ES-I3 (cell line): ENCODE measurements around the gene SEMA3E.

Source experiments
- H3K36me3 ChIP-seq: 2 replicates; pipeline ENCODE4 v1.6.1; 2013; ENCODE audit warnings: mild to moderate bottlenecking, low read length, control low read depth, moderate library complexity; ENCODE audit not compliant: insufficient read depth
- H3K4me1 ChIP-seq: 2 replicates; pipeline ENCODE4 v1.6.1; 2013; ENCODE audit warnings: mild to moderate bottlenecking, control low read depth, low read length; ENCODE audit not compliant: insufficient read depth
- H3K9ac ChIP-seq: 2 replicates; pipeline ENCODE4 v1.6.1; 2013; ENCODE audit warnings: low read depth, mild to moderate bottlenecking, low read length, moderate library complexity
- H3K9me3 ChIP-seq: 2 replicates; pipeline ENCODE4 v1.6.1; 2013; ENCODE audit warnings: mild to moderate bottlenecking, low read length, moderate library complexity; ENCODE audit not compliant: control insufficient read depth, insufficient read depth

The SEMA3E gene

DNA sequence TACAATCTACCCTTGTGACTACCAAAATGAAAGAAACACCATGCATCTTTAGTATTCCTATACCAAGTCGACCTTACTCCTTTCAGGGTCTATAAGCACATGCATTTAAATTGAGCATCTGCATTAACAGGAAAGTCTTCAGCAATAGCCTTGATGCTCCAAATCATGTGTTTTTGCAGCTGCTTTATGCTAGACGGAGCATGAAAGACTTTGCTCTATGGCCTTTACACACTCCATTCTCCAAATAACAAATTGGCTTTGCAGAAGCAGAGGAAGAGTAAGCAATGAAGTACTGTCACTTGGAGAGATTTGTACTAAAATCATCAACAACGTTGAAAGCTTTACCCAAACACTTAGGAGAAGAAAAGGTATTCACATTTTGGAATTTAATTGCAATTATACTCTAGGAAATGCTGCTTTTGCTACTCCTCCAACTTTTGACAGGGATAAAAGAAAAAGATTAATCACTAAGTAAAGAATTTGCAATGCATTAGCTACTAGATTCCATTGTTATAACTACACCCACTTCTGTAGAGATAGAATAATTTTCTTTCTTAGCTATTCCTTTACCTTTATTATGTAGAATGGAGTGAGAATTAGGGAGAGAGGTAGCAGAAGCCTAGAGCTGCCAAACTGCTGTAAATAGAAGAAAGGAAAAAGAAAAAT is 131.8 kb downstream of the SEMA3E start:
- H3K4me1 ChIP-seq, result peaks cover 25% of the 10 kb centered on the region
- H3K9ac ChIP-seq, result no peak overlapping the region
- no peaks in the 10 kb centered on the region for H3K36me3 ChIP-seq
- H3K9me3 ChIP-seq, result no peaks in the 10 kb centered on the region

DNA sequence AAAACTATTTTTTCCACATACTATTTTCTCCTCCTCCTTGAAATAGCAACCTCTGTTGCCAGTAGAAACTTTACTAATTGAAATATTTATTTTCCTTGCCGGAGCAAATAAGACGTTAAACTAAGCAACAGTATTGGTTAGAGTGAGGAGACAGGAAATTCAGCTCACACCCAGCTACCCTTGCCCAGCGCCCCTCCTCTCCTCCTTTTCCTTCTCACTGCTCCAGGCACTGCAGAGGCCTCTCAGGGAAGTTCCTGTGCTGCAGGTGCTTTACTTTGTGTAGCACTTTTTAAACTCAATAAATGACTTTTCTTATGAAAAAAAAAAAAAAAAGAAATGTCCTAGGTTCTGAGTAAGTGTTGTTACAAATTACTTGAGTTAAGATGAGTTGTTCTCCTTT is 134.0 kb downstream of the SEMA3E start:
- Histone ChIP-seq H3K36me3 (no peaks in the 10 kb centered on the region), H3K4me1 (peaks cover 26% of the 10 kb centered on the region), H3K9me3 (no peaks in the 10 kb centered on the region), H3K9ac (no peak overlapping the region)

GRCh38 chr7:83509255-83510021 is 139.5 kb downstream of the SEMA3E start:
- no peaks in the 10 kb centered on the region for H3K9me3 ChIP-seq
- no peak overlapping the region for H3K9ac ChIP-seq
- no peaks in the 10 kb centered on the region for H3K36me3 ChIP-seq
- peaks cover 14% of the 10 kb centered on the region for H3K4me1 ChIP-seq

- Histone ChIP-seq H3K4me1 (no peaks in the 10 kb centered on the region), H3K36me3 (no peaks in the 10 kb centered on the region), H3K9ac (no peak overlapping the region), H3K9me3 (no peaks in the 10 kb centered on the region)
These were observed 144.6 kb downstream of the SEMA3E start for GRCh38 chr7:83504330-83504729.

GRCh38 chr7:83502636-83503035 is 146.3 kb downstream of the SEMA3E start:
- no peaks in the 10 kb centered on the region for H3K4me1 ChIP-seq
- no peaks in the 10 kb centered on the region for H3K36me3 ChIP-seq
- H3K9me3 ChIP-seq, result no peaks in the 10 kb centered on the region
- no peak overlapping the region for H3K9ac ChIP-seq

DNA sequence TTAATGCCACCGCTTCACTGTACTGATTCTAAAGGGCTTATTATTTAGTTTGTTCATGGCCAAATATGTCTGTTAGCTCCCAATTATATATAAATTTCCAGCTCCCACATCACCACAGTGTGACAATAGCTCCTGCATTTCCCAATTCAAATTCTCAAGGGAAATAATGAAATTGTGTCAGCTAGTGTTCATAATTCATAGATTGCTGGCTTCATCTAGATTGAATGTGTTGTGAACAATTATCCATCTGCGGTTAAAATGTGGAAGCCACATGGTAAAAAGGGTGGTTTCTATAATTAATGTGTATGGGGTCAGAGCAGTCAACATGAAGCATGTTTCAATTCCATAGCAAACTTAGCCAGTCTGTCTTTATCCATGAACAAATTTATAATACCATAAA is 154.3 kb downstream of the SEMA3E start:
- Histone ChIP-seq H3K9ac (no peak overlapping the region), H3K36me3 (no peaks in the 10 kb centered on the region; the same call in 1 of the 2 replicates), H3K4me1 (peaks cover 2% of the 10 kb centered on the region; the same call in 1 of the 2 replicates), H3K9me3 (no peaks in the 10 kb centered on the region)

DNA sequence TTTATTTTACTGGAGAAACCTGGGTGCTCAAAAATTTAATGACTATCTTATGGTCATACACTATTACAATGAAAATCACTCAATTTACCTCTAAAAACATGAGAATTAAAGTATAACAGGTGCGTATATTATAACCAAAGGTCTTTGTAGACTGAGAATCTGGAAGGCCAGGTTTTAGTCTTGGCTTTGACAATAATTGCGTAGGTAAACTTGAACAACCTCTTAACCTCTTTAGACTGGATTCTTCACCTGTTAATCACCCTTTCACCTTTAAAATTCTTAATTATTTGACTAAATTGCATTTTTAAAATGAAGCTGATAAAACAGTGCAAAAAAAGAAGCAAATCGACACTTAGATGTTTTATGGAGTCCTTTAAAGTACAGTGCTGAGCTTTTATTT is 156.1 kb downstream of the SEMA3E start:
- Histone ChIP-seq H3K36me3 (no peaks in the 10 kb centered on the region; the same call in 1 of the 2 replicates), H3K9me3 (no peaks in the 10 kb centered on the region), H3K4me1 (peaks cover 4% of the 10 kb centered on the region; the same call in 1 of the 2 replicates), H3K9ac (no peak overlapping the region)

GRCh38 chr7:83487801-83488200 is 161.1 kb downstream of the SEMA3E start:
- H3K9ac ChIP-seq, result no peak overlapping the region
- H3K9me3 ChIP-seq, result no peaks in the 10 kb centered on the region
- peaks cover 4% of the 10 kb centered on the region; the same call in 1 of the 2 replicates for H3K4me1 ChIP-seq
- H3K36me3 ChIP-seq, result no peaks in the 10 kb centered on the region

DNA sequence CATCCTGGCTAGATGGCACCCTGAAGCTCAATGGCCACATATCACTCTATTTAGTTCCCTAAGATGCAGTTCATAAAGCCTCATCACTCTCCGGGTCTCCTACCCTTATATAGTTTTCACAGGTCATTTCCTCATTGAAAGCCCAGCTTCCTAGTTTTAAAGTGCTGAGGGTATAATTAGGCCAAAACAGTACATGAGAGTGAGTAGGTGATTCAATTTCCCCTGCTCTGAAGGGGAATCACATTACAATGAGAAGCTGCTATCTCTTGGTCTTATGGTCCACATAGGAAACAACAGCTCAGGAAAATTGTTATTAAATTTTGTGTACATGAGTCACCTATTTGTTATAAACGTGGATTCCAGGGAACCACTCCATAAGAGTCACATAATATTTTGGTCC is 162.0 kb downstream of the SEMA3E start:
- peaks cover 4% of the 10 kb centered on the region; the same call in 1 of the 2 replicates for H3K4me1 ChIP-seq

DNA sequence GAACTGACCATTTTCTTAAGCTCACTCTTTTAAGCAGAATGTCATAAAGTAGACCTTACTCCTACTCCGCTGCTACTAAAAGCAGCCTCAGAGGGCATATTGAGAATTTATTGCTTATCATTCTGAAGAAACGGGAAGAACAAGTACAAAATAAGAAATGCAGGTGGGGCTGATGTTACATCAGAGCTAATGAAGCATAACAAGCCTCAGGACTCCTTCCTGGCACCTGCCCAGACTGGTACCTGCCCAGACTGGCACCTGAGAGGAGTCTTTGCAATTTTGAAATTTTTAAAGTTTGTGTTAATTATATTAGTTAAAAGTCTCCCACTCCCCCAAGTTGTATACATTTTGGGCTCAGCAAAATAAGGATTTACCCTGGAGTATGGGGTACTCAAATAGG is 162.4 kb downstream of the SEMA3E start:
- no peaks in the 10 kb centered on the region for H3K9me3 ChIP-seq

More for the DNA sequence above, 162.0 kb downstream of the SEMA3E start:
- H3K9ac ChIP-seq, result no peak overlapping the region
- no peaks in the 10 kb centered on the region for H3K9me3 ChIP-seq
- H3K36me3 ChIP-seq, result no peaks in the 10 kb centered on the region

DNA sequence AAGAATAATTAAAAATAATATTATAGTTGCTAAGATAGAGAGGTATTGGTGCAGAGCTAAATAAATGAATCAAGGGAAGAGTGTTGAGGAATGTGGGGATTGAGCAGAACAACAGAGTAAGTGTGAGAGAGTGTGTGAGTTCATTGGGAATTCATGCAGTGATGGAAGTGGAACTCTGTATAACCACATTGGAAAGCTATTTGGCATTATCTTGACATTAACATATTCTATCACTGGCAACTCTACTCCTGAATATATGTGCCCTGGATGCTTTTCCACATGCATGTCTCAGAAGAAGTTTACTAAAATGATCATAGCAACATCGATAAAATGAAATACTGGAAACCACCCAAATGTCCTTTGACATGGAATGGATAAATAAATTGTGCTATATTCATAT is 164.1 kb downstream of the SEMA3E start:
- Histone ChIP-seq H3K36me3 (no peaks in the 10 kb centered on the region), H3K9ac (no peak overlapping the region), H3K9me3 (no peaks in the 10 kb centered on the region), H3K4me1 (peaks cover 4% of the 10 kb centered on the region; the same call in 1 of the 2 replicates)

More for the DNA sequence above, 162.4 kb downstream of the SEMA3E start:
- peaks cover 4% of the 10 kb centered on the region; the same call in 1 of the 2 replicates for H3K4me1 ChIP-seq
- no peak overlapping the region for H3K9ac ChIP-seq
- H3K36me3 ChIP-seq, result no peaks in the 10 kb centered on the region

DNA sequence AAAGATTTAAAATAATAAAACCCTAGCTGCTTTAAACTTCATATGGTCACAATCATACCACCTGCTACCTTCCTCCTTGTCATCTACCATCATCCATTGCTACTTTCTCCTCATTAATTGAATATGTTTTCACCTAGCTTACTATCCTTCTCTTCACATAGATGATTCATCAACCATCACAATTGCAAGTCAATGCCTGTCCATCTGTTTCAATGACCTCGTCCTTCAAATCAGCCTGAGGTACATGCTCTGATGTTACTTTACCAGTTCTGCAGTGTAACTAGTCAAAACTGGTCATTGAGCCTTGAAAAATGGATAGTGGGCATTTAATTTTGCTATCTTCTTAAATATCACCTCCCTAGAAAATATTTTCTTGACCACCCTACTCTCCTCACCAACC is 164.7 kb downstream of the SEMA3E start:
- Histone ChIP-seq H3K4me1 (no peaks in the 10 kb centered on the region), H3K36me3 (no peaks in the 10 kb centered on the region), H3K9ac (no peak overlapping the region), H3K9me3 (no peaks in the 10 kb centered on the region)

- Histone ChIP-seq H3K9ac (no peak overlapping the region), H3K4me1 (no peaks in the 10 kb centered on the region), H3K36me3 (no peaks in the 10 kb centered on the region)
These were observed 170.3 kb downstream of the SEMA3E start for GRCh38 chr7:83478616-83479015.

GRCh38 chr7:83476511-83477050 is 172.4 kb downstream of the SEMA3E start:
- Histone ChIP-seq H3K9me3 (no peaks in the 10 kb centered on the region), H3K9ac (no peak overlapping the region), H3K4me1 (no peaks in the 10 kb centered on the region), H3K36me3 (no peaks in the 10 kb centered on the region)

More at GRCh38 chr7:83478616-83479015, 170.3 kb downstream of the SEMA3E start:
- H3K9me3 ChIP-seq, result no peaks in the 10 kb centered on the region

DNA sequence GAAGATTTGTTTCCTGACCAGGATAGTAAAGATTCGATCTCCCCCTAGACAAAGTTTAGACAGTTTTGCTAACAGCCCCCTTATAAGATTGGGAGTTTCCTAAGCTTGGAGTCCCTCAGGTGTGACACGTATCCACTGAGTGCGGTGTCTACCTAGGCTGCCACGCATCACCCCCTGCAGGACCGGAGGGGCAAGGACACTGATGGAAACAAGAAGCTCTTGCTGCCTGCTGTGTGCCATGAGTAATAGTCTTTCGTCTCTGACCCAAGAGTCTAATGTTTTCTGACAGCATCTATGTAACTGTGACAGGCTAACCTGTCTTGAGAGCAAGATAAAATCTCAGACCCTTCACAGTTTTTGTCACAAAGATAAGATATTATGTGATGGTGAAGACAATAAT is 173.5 kb downstream of the SEMA3E start:
- Histone ChIP-seq H3K9me3 (no peaks in the 10 kb centered on the region), H3K9ac (no peak overlapping the region), H3K36me3 (no peaks in the 10 kb centered on the region), H3K4me1 (no peaks in the 10 kb centered on the region)
